Endothelial cell (in vitro differentiated cells): ENCODE results near the gene LRTM2. TPM values are rescaled to one million over a fixed set of nuclear protein-coding genes. Genes with fewer than 3 reads are reported as not detected.

Experiments
- DNase-seq: peaks from one replicate; pipeline ENCODE4 v3.0.0; 2021; ENCODE audit warnings: low spot score
- H3K27ac Mint-ChIP-seq: one replicate; pipeline ENCODE4 v1.8.0; 2021; ENCODE audit warnings: mixed read lengths, inconsistent platforms; ENCODE audit not compliant: unreplicated experiment
- H3K27me3 Mint-ChIP-seq: one replicate; pipeline ENCODE4 v1.8.0; 2021; ENCODE audit warnings: mild to moderate bottlenecking, moderate library complexity, mixed read lengths, inconsistent platforms; ENCODE audit not compliant: unreplicated experiment
- H3K36me3 Mint-ChIP-seq: one replicate; pipeline ENCODE4 v1.8.0; 2021; ENCODE audit warnings: mild to moderate bottlenecking, low read depth, mixed read lengths, inconsistent platforms; ENCODE audit not compliant: unreplicated experiment
- H3K4me1 Mint-ChIP-seq: one replicate; pipeline ENCODE4 v1.8.0; 2021; ENCODE audit warnings: mild to moderate bottlenecking, mixed read lengths, inconsistent platforms; ENCODE audit not compliant: unreplicated experiment
- H3K4me3 Mint-ChIP-seq: one replicate; pipeline ENCODE4 v1.8.0; 2021; ENCODE audit warnings: mild to moderate bottlenecking, mixed read lengths, inconsistent platforms; ENCODE audit not compliant: unreplicated experiment
- H3K9me3 Mint-ChIP-seq: one replicate; pipeline ENCODE4 v1.8.0; 2021; ENCODE audit warnings: mixed read lengths, inconsistent platforms; ENCODE audit not compliant: unreplicated experiment
- total RNA-seq: library from RNA; stranded (reverse); fragmentation: NEBNext Ultra II Directional; extraction: Animal tissue kit (Norgen Biotek cat#: 25700); gene quantifications from one replicate; pipeline ENCODE4 v1.2.1, GENCODE V29; 2021; ENCODE audit not compliant: unreplicated experiment
- TF ChIP-seq, protein P1 (sequence below): fragments of 200-600 bp; sonication (generic); IDR thresholded peaks from one replicate; pipeline ENCODE4 v1.5.0; 2021; ENCODE audit warnings: antibody characterized with exemption; ENCODE audit not compliant: unreplicated experiment

Gene LRTM2
- total RNA-seq, 1 donor from 2014 or later = not detected

DNA sequence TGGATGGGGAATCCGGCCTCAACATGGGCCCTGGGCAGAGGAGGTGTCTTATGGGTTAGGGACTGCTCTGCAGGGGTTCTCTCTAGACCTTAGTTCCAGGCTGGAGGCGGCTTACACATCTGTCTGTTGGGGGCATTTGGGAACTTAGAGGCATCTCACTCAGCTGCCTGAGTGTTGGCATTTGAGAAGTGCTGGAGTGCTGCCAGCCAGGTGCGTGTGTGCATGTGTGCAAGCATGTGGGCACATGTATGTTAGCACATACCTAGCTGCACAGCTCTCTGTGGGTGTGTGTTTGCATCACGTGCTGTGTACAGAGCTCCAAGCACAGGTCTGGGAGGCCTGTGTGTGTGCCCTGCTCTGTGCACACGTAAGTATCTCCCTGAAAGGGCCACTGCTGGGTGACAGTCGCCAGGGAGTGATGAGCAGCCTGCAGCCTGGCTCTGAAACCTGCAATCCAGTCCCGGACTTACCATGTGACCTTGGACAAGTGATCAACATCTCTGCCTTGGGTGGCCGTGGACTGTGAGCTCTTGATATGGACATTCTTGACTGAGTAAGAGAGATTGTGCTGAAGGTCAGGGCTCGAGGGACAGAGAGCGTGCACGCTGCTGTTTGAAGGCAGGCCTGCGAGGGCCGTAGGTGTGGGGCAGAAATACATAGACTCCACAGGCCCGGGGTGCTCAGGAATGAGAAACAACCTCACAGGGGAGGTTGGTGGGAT lies 5.2 kb downstream of the LRTM2 start:
- H3K27ac Mint-ChIP-seq = no peak overlapping the region
- H3K4me1 Mint-ChIP-seq = no peaks in the 10 kb centered on the region
- no peak for DNase-seq
- TF ChIP-seq, protein P1, sequence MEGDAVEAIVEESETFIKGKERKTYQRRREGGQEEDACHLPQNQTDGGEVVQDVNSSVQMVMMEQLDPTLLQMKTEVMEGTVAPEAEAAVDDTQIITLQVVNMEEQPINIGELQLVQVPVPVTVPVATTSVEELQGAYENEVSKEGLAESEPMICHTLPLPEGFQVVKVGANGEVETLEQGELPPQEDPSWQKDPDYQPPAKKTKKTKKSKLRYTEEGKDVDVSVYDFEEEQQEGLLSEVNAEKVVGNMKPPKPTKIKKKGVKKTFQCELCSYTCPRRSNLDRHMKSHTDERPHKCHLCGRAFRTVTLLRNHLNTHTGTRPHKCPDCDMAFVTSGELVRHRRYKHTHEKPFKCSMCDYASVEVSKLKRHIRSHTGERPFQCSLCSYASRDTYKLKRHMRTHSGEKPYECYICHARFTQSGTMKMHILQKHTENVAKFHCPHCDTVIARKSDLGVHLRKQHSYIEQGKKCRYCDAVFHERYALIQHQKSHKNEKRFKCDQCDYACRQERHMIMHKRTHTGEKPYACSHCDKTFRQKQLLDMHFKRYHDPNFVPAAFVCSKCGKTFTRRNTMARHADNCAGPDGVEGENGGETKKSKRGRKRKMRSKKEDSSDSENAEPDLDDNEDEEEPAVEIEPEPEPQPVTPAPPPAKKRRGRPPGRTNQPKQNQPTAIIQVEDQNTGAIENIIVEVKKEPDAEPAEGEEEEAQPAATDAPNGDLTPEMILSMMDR = no peak
- no peaks in the 10 kb centered on the region for H3K36me3 Mint-ChIP-seq
- H3K27me3 Mint-ChIP-seq = peaks cover 15% of the 10 kb centered on the region
- no peak overlapping the region for H3K4me3 Mint-ChIP-seq
- H3K9me3 Mint-ChIP-seq = no peaks in the 10 kb centered on the region

GRCh38 chr12:1826401-1826800 lies 6.0 kb downstream of the LRTM2 start:
- no peaks in the 10 kb centered on the region for H3K4me1 Mint-ChIP-seq
- no peaks in the 10 kb centered on the region for H3K9me3 Mint-ChIP-seq
- peaks cover 10% of the 10 kb centered on the region for H3K27me3 Mint-ChIP-seq
- no peak overlapping the region for H3K27ac Mint-ChIP-seq
- H3K36me3 Mint-ChIP-seq = no peaks in the 10 kb centered on the region
- H3K4me3 Mint-ChIP-seq = no peak overlapping the region
- DNase-seq = no peak
- TF ChIP-seq, protein P1 = no peak

DNA sequence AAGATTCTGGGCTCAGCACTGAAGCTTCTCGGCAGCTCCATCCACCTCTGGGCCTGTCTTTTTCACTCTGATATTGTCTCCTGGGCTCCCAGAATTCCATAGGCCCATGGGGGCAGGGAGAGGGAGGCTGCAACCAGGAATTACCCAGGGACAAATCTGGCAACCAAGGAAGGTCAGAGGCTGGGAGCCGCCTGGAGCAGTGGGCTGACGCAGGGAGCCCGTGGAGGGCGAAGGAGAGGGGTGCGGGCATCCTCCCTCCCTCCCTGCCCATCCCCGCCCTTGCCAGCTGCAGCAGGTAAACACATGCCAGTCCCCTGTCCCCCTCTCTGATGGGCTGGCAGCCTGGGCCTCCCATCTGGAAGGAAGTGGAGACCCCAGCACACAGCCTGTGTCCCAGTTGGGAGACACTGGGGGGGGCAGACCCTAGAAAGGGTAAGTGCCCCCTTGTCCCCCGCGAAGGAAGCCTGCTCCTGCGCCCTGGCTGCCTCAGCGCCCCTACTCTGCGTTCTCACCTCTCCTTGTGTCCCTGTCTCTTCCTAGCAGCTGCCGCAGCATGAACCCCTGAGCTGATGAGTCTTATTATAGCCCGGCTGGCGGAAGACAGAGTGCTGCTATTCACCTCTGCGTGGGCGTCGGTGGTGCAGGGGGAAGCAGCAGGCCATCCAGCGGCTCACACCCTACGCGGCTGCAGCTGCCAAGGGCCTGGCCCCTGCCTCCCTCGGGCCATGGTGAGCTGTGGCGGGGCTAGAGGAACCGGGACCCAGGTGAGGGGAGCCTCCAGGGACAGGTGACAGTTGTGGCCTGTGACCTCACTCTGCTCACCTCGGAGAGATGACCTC lies 6.7 kb downstream of the LRTM2 start:
- no peak overlapping the region for H3K27ac Mint-ChIP-seq
- no peak for DNase-seq
- H3K4me1 Mint-ChIP-seq = no peaks in the 10 kb centered on the region
- no peaks in the 10 kb centered on the region for H3K36me3 Mint-ChIP-seq
- peaks cover 7% of the 10 kb centered on the region for H3K27me3 Mint-ChIP-seq
- no peaks in the 10 kb centered on the region for H3K9me3 Mint-ChIP-seq
- no peak overlapping the region for H3K4me3 Mint-ChIP-seq
- TF ChIP-seq, protein P1 = no peak

- H3K27me3 Mint-ChIP-seq = peaks cover 7% of the 10 kb centered on the region
- no peak for DNase-seq
- H3K36me3 Mint-ChIP-seq = no peaks in the 10 kb centered on the region
- no peak overlapping the region for H3K4me3 Mint-ChIP-seq
- H3K9me3 Mint-ChIP-seq = no peaks in the 10 kb centered on the region
- TF ChIP-seq, protein P1 = no peak
- H3K27ac Mint-ChIP-seq = peak overlapping the region; percentile 25
- H3K4me1 Mint-ChIP-seq = no peaks in the 10 kb centered on the region
Observed at GRCh38 chr12:1827826-1828805, 7.8 kb downstream of the LRTM2 start.
